GM18499 (cell line): ENCODE measurements around the gene UBE2E1.
"Not testable (repeated sequence)": the region's sequence is repeated elsewhere in the genome, so short reads cannot be mapped to it uniquely, and the experiment has no call there.

Experiments used
- ATAC-seq: cut with Tn5 transposase; IDR thresholded peaks from one replicate; pipeline ENCODE4 v1.9.1; 2021; ENCODE audit warnings: moderate number of reproducible peaks; ENCODE audit not compliant: insufficient read depth, unreplicated experiment

The UBE2E1 gene

DNA sequence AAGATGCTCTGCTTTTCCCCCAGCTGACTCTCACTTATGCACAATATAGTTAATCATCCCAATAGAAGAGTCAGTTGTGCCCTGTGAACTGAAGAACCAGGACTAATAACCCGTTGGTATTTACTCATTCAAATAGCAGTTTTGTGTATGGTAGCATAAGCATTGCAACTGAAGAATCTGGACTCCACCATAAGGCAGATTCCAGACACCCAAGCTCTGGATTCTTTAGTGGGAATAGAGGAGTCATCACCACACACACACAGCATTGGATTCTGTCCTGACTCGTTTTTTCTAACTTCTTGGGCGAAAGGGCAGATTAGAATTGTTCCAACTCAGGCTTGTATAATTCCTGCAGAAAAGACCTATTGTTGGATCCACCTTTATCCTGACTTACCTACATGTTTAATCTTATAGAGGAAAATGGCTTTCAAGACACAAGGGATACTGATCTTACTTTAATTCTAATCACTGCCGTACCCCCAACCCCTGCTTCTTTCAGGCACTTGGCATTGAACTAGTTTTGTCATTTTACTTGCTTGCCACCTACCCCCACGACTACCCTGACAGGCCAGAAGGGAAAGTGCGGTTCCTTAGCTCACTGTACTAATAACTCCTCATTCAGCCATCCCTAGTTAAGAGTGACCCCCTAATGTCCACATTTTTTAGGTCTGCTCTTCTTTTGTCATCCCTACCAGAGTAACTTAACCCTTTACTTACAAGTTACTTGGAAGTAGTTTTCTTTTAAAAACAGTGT, 68.8 kb downstream of the UBE2E1 start:
- no peak for ATAC-seq

GRCh38 chr3:23875113-23875725, 69.5 kb downstream of the UBE2E1 start:
- no peak for ATAC-seq

- no peak for ATAC-seq
Observed at GRCh38 chr3:23876923-23877322, 71.2 kb downstream of the UBE2E1 start.

DNA sequence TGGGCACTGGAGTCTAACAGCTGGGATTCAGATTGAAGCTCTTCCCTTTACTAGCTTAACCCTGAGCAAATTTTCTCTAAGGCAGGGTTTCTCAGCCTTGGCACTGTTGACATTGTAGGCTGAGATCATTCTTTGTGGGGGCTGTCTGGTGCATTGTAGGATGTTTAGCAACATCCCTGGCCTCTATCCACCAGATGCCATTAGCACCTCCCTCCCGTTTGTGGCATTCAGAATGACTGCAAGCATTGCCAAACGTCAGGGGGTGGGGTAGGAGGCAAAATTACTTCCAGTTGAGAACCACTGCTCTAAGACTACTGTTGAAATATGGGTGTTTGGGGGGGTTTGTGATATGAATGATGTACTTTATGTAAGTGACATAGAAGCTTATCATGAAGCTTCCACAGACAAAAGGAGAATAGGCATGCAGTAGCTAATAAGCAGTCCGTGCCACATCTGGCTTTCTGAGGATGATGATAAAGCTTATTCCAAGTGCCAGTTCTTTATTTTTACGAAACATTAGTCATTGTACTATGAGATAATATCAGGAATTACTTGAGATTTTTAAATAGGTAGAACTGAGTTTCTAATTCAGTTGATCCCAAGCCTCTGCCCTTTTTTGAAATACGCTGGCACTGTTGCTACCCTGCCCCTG, 71.7 kb downstream of the UBE2E1 start:
- ATAC-seq = no peak

- no peak for ATAC-seq
Observed at GRCh38 chr3:23879485-23879884, 73.7 kb downstream of the UBE2E1 start.

GRCh38 chr3:23880703-23881339, 75.1 kb downstream of the UBE2E1 start:
- no peak for ATAC-seq

DNA sequence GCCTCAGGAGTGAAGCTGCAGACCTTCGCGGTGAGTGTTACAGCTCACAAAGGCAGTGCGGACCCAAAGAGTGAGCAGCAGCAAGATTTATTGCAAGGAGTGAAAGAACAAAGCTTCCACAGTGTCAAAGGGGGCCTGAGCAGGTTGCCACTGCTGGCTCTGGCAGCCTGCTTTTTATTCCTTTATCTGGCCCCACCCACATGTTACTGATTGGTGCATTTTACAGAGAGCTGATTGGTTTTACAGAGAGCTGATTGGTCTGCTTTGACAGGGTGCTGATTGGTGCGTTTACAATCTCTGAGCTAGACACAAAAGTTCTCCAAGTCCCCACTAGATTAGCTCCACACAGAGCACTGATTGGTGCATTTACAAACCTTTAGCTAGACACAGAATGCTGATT, 76.2 kb downstream of the UBE2E1 start:
- not testable (repeated sequence) for ATAC-seq

DNA sequence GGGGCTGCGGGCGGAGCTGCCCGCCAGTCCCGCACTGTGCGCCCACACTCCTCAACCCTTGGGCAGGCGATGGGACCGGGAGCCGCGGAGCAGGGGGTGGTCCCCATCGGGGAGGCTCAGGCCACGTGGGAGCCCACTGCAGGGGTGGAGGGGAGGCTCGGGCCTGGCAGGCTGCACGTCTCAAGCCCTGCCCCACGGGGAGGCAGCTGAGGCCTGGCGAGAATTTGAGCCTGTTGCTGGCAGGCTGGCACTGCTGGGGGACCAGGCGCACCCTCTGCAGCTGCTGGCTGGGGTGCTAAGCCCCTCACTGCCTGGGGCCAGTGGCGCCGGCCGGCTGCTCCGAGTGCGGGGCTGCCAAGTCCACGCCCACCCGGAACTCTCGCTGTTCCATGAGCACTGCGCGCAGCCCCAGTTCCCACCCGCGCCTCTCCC, 76.7 kb downstream of the UBE2E1 start:
- no peak for ATAC-seq

GRCh38 chr3:23884481-23884880, 78.7 kb downstream of the UBE2E1 start:
- ATAC-seq = no peak

DNA sequence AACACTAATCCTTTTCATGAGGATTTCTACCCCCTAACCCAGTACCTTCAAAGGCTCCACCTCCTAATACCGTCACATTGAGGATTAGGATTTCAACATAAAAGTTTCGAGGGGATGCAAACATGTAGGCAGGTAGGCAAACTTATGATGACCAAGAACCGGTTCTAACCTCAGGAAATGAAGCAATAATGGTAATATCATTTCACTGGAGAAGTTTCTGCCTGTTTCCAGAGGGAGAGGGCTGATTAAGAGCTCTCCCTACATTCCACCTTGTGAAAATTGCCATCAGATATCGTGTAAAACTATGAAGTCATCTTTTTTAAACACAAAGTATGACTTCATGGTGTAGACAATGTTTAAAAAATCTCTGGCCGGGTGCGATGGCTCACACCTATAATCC, 79.5 kb downstream of the UBE2E1 start:
- ATAC-seq = no peak

GRCh38 chr3:23886311-23886710, 80.6 kb downstream of the UBE2E1 start:
- ATAC-seq = no peak

DNA sequence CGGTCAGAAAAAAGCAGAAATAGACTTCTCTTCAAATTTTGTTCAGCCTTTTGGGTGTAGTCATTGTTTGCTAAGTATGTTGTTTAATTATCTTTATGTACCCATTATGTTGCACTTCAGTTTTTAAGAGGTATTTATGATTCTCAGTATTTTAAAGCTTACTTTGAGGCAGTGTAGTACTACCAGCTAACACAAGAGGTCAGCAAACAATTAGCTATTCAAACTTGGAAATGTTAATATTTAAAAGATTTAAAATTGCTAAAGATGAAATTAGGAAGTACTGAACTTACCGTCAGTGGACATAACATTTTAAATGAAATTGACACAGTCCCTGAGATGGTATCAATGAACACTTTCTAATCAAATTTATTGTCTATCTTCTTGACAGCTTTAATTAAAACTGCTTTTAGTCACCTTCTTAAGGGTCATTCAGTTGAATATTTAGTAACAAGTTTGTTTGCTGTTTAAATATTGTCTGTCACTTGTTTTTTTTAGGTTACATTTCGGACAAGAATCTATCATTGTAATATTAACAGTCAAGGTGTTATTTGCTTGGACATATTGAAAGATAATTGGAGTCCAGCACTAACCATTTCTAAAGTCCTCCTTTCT, 83.0 kb downstream of the UBE2E1 start:
- no peak for ATAC-seq

GRCh38 chr3:23889386-23889785, 83.6 kb downstream of the UBE2E1 start:
- ATAC-seq = no peak

GRCh38 chr3:23889950-23890349, 84.2 kb downstream of the UBE2E1 start:
- ATAC-seq = no peak

DNA sequence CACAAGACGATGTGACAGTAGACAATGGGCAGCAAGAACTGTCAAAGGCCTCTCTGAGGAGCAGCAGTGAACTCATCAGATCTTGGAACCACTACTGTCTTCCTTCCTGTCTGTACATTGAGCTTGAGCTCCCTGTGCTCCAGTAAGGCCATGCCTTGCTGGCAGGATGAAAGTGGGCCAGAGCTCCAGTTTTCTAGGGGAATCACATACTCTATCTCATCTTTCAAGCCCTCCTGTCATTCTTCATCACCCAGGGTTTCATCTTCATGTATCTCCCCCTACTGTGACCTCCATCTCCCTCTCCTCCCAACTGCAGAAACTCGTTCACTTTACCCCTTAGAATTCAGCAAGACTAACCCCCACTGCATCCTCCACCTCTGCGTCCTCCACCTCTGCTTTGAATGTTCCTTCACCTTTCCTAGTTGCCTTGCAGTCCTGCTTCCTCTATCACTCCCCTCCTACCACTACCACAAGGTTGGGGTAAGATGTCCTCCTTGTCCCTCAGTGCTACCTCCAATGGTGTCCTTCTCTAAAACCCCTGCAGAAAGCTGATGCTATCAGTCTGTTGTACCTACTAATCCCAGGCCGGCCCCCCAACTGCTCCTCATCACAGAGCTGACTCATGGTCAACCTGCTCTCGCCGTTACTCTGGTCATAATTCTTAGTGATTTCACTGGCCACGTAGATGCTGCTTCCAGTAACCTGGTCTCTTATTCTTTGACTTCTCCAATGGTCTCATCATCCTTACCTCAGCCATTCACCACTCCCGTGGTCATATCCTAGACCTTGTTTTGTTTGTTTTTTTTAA, 88.7 kb downstream of the UBE2E1 start:
- no peak for ATAC-seq

DNA sequence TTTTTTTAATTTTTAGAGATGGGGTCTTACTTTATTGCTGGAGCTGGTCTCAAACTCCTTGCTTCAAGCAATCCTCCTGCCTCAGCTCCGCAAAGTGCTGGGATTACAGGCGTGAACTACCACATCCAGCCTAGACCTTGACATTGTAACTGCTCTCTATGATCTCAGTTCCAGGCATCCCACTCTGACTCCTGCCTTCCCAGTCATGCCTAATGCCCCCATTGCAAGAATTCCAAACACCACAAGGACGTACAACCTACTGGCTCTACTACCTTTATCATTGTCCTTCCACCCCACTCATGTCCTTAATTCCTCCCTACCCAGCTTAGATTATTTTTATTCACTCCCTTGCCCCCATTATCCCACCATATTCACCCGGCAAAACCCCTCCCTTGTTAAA, 89.4 kb downstream of the UBE2E1 start:
- no peak for ATAC-seq

- ATAC-seq = no peak
Observed at GRCh38 chr3:23900744-23901143, 95.0 kb downstream of the UBE2E1 start.

DNA sequence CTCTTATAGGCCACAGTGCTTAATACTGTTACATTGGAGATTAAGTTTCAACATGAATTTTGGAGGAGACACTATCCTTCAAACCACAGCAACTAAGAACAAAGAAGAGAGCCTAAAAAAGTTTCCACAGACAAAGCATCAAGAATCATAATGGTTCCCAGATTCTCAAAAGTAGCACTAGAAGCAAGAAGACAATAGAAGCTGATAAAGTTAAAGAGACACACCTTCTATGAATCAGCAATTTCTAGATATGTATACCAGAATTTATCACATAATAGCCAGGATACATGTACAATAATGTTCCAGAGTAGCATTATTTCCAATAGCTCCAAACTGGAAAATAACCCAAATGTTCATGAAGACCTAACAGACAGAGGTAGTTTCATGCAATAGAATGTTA, 98.8 kb downstream of the UBE2E1 start:
- ATAC-seq = no peak

DNA sequence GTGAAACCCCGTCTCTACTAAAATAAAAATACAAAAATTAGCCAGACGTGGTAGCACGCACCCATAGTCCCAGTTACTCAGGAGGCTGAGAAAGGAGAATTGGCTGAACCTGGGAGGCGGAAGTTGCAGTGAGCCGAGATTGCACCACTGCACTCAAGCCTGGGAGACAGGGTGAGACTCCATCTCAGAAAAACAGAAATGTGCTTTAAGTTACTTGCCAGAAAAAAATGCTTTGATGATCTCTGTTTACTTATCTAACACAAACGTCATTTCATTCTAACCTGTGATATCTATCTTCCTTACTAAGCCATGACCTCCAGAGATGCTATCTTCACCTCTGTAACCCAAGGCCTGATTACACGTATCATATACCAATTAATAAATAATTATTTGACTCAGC, 103.6 kb downstream of the UBE2E1 start:
- no peak for ATAC-seq

GRCh38 chr3:23911397-23911796, 105.6 kb downstream of the UBE2E1 start:
- ATAC-seq = no peak
